ENCODE results near the gene DNAJC4.
"Not testable (repeated sequence)": the region's sequence is repeated elsewhere in the genome, so short reads cannot be mapped to it uniquely, and the experiment has no call there.

Gene DNAJC4

DNA sequence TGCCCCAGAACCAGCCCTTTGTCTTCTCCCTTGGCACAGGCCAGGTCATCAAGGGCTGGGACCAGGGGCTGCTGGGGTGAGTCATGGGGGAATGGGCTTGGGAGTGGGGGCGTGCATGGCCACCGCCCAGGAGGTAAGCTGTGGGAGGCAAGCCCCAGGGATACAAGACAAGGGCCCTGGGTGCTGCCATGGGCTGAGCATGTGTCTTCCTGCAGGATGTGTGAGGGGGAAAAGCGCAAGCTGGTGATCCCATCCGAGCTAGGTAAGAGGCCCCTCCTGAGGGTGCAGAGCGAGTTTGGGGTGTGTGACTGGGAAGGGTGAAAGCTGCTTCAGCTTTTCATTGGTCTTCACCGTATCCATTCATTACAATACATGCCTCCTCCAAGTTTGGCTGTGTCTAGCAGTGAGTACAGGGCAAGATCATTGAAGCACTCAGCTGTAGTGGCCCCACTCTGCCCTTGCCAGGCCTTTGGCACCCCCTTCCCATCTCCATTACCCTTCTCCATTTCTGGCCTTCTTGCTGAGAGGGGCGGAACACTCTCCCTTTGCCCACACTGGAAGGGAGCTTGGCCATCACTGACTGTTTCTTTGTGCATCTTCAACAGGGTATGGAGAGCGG, 13.0 kb downstream of the DNAJC4 start:
- in situ Hi-C loops (cut with MboI; ENCODE audit: low sequenced_read_pairs, unreplicated experiment), result no loop called here
- no peak for TF ChIP-seq CTCF (IDR thresholded peaks at IDR 0.05; ENCODE audit: borderline replicate concordance, control extremely low read depth, extremely low read depth, insufficient read depth, missing control alignments)
- no peak for DNase-seq (ENCODE audit: low spot score)

- DNase-seq (ENCODE audit: low spot score), result no peak
- TF ChIP-seq CTCF (IDR thresholded peaks at IDR 0.05; ENCODE audit: borderline replicate concordance, control extremely low read depth, extremely low read depth, insufficient read depth, missing control alignments), result no peak
- in situ Hi-C loops (cut with MboI; ENCODE audit: low sequenced_read_pairs, unreplicated experiment), result no loop called here
Measured at GRCh38 chr11:64244107-64244506, 13.8 kb downstream of the DNAJC4 start.

DNA sequence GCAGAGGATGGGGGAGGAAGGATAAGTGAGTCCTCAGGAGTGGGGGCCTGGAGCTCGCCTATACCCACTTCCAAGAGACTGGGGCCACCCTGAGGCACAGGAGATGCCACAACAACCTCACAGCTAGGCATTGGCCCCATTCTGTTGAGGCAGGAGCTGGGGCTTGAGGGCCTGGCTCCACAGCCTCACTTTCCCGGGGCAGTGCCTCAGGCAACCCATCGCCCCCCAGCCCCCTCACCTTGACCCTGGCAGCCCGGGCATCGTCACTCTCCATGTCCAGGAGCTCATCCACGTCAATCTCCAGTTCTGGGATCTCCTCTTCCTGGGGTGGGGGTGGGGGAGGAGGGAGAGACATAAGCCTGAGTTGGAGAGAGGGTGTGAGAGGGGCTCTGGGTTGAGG, 14.6 kb downstream of the DNAJC4 start:
- in situ Hi-C loops (cut with MboI; ENCODE audit: low sequenced_read_pairs, unreplicated experiment), result no loop called here
- TF ChIP-seq CTCF (IDR thresholded peaks at IDR 0.05; ENCODE audit: borderline replicate concordance, control extremely low read depth, extremely low read depth, insufficient read depth, missing control alignments), result no peak
- DNase-seq (ENCODE audit: low spot score), result no peak

GRCh38 chr11:64245401-64245796, 15.1 kb downstream of the DNAJC4 start:
- DNase-seq (ENCODE audit: low spot score), result no peak
- in situ Hi-C loops (cut with MboI; ENCODE audit: low sequenced_read_pairs, unreplicated experiment), result no loop called here
- no peak for TF ChIP-seq CTCF (IDR thresholded peaks at IDR 0.05; ENCODE audit: borderline replicate concordance, control extremely low read depth, extremely low read depth, insufficient read depth, missing control alignments)

GRCh38 chr11:64245797-64246620, 15.7 kb downstream of the DNAJC4 start:
- in situ Hi-C loops (cut with MboI; ENCODE audit: low sequenced_read_pairs, unreplicated experiment), result no loop called here
- DNase-seq (ENCODE audit: low spot score), result peak; percentile 56
- no peak for TF ChIP-seq CTCF (IDR thresholded peaks at IDR 0.05; ENCODE audit: borderline replicate concordance, control extremely low read depth, extremely low read depth, insufficient read depth, missing control alignments)

DNA sequence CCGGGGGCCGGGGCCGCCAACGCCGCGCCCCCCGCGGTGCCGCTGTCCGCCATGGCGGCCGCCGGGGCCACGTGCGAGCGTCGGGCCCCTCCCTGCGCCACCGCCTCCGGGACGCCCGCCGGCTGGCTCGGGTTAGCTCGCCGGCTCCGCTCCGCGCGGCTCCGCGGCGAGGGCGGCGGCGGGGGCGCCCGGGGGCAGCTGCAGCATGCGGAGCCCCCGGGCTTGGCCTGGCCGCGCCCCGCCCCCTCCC, 16.2 kb downstream of the DNAJC4 start:
- in situ Hi-C loops (cut with MboI; ENCODE audit: low sequenced_read_pairs, unreplicated experiment), result not testable (repeated sequence)

DNA sequence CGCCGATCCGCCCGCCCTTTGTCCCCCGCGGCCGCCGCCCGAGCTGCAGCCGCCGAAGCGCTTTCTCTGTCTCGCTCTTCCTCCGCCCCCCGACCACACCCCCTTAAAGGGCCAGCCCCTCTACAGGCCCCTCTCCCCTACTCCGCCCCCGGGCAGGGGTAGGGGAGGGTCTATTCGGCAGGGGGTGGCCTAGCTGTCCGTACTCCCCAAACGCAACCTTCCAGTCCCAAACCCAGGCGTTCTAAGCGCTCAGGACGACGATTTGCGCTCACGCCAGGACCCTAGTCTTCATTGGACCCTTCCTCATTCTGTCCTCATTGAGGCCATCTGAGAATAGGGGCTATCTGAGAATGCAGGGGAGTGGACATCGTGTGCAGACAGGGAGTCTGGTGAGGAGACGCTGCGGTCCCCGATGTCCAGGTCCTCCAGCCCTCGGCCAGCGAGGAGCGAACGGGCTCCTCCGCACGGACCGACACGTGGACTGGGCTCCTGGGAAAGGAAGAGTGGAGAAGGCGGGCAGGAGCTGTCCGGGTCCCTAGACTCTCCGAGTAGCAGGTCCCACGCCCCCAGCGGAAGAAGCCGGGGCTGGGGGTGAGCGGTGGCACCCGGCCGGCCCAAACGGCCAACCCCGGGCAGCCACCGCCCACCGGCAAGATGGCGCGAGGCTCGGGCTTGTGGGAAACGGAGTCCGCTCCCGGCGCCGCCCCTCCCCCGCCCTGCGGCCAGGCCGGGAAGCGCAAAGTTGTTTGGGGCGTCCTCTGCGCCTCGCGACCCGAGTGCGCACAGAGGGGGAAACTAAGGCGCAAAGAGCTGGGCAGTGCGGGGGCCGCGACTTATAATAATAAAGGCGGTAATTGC, 16.8 kb downstream of the DNAJC4 start, which contains the start of gene PPP1R14B:
Gene PPP1R14B (minus strand): TSS at position 73 of the 858 bp plus-strand sequence. CDS start 270 bp downstream, outside the sequence.
- peak; percentile 90 for DNase-seq (ENCODE audit: low spot score)
- in situ Hi-C loops (cut with MboI; ENCODE audit: low sequenced_read_pairs, unreplicated experiment), result no loop called here
- no peak for TF ChIP-seq CTCF (IDR thresholded peaks at IDR 0.05; ENCODE audit: borderline replicate concordance, control extremely low read depth, extremely low read depth, insufficient read depth, missing control alignments)

More for the DNA sequence above, 16.2 kb downstream of the DNAJC4 start:
- DNase-seq (ENCODE audit: low spot score), result not testable (repeated sequence)
